ENCODE measurements around the gene OCA2.

DNA sequence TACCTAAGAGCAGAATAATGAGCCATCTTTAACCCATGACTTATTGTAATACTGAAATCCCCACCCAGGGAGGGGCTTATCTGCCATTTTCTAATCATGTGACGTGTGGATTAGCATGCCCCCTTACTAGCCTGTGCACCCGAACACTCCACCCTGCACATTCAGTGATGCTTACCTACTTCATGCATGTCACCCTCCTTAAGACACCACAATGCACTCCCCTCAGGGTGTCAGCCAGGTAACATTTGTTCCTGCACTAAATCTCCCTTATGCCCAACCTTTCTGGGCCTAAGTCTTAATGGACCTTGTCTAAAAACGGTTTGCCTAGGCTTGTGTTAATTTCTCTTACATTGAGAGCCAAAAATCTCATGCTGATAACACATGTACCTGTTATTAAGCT lies 336.6 kb downstream of the OCA2 start:
- TF ChIP-seq, protein P1, sequence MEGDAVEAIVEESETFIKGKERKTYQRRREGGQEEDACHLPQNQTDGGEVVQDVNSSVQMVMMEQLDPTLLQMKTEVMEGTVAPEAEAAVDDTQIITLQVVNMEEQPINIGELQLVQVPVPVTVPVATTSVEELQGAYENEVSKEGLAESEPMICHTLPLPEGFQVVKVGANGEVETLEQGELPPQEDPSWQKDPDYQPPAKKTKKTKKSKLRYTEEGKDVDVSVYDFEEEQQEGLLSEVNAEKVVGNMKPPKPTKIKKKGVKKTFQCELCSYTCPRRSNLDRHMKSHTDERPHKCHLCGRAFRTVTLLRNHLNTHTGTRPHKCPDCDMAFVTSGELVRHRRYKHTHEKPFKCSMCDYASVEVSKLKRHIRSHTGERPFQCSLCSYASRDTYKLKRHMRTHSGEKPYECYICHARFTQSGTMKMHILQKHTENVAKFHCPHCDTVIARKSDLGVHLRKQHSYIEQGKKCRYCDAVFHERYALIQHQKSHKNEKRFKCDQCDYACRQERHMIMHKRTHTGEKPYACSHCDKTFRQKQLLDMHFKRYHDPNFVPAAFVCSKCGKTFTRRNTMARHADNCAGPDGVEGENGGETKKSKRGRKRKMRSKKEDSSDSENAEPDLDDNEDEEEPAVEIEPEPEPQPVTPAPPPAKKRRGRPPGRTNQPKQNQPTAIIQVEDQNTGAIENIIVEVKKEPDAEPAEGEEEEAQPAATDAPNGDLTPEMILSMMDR (IDR thresholded peaks at IDR 0.05; ENCODE audit: insufficient read depth, low read length, poor library complexity, severe bottlenecking): no peak
- TF ChIP-seq EZH2phosphoT487 (conservative IDR thresholded peaks at IDR 0.05; ENCODE audit: low read length): no peak
